ENCODE data around the gene SLC12A8.

Gene SLC12A8

DNA sequence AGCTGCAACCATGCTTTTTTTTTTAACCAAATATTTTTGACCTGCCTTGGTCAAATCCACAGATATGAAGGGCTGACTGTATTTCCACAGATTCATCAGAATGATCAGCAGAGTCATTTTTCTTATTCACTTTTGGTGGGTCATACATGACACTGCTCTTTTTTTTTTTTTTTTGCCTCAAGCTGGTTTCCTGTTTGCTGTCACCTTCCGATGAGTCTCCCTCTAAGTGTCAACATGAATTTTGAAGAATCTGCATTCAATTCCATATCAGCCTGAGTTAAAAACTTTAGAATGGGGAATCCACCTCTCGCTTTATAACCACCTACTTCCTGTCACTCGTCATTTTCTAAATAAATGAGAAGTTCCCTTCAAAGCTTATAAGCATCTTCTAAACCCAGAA is 2.2 kb upstream of the SLC12A8 start:
- DNase-seq: no peak

GRCh38 chr3:125213946-125214542 is 1.5 kb upstream of the SLC12A8 start:
- no peak for DNase-seq

GRCh38 chr3:125213364-125213755 is 812 bp upstream of the SLC12A8 start:
- DNase-seq: no peak

DNA sequence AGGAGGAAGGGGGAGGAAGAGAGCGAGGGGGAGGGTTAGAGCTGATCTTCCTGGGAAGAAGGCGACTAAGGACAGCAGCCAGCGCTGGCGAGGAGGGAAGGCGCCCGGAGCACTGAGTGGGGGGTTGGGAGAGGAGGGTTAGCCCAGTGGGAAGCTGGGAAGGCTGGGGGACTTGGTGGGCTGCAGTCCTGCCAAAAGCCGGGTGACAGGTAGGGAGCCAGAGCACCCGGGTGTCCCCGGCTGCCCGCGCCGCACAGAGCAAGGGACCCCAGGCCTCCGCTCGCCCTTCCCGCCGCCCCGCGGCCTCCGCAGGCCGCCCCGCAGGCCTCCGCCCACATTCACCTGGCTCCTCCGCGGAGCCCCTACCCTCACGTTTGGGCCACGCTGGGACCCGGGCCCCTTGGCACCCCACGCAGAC is 448 bp downstream of the SLC12A8 start:
- DNase-seq: no peak

DNA sequence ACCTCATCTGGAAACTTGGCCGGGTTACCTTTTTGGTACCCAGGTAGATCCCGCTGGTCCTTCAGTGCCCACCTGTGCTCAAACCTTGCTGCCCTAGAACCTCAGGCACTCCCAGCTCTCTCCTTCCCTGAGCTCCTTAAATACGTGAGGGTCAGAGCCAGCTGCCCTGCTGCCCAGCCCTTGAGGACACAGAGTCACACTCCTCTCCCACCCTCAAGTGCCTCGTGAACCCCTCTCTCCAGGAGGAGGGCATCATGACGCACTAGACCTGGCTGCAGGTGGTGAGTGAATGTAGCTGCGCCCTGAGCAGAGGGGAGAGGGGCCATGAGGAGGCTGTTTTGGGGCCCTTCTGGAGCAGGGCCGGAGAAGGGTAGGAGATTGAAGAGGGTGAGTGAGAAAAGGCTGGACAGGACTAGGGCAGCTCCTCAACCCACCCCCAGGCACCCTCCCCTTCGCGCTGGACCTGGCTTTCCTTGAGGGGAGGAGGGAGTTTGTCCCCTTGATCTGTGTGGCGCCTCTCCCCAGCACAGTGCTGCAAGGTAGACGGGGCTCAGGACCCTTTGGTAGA is 941 bp downstream of the SLC12A8 start:
- no peak for DNase-seq

GRCh38 chr3:125207949-125208568 is 4.5 kb downstream of the SLC12A8 start:
- no peak for DNase-seq

DNA sequence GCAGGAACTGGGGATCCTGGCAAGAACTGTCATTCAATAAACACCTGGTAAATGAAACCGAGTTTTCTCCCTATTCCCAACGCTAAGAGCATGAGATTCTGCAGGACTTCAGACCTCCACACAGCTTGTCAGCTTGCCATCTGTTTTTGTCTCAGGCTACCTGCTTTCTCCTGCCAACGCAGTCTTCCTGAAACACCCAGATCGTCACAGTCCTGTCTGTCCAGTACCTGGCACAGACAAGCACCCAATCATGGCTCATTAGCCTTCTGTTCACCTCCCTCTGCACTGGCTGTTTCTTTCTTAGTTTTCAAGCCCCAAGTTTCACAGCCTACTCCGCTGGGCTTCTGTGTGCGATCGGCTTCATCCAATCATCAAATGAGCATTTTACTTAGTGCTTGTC is 5.0 kb downstream of the SLC12A8 start:
- no peak for DNase-seq

DNA sequence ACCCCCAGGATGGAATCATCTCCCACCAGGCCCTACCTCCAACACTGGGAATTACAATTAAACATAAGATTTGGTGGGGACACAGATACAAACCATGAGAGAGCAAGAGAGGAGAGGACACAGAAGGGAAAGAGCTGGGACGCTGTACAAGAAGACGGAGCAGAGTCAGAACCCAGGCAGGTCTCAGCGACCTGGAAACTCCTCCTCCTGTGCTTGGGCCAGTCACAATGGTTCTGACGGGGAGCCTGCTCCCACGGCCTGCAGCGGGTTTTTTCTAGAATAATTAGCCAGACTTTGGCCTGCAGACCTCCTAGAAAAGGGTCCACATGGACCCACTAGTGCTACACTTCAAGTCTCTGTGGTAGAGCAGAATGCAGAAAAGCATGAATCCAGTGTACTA is 5.6 kb downstream of the SLC12A8 start:
- DNase-seq: no peak

GRCh38 chr3:125203731-125204130 is 8.8 kb downstream of the SLC12A8 start:
- no peak for DNase-seq

- DNase-seq: peak; percentile 49 to 75
Observed at GRCh38 chr3:125202197-125202596, 10.4 kb downstream of the SLC12A8 start.

- no peak for DNase-seq
Observed at GRCh38 chr3:125200731-125201139, 11.8 kb downstream of the SLC12A8 start.

DNA sequence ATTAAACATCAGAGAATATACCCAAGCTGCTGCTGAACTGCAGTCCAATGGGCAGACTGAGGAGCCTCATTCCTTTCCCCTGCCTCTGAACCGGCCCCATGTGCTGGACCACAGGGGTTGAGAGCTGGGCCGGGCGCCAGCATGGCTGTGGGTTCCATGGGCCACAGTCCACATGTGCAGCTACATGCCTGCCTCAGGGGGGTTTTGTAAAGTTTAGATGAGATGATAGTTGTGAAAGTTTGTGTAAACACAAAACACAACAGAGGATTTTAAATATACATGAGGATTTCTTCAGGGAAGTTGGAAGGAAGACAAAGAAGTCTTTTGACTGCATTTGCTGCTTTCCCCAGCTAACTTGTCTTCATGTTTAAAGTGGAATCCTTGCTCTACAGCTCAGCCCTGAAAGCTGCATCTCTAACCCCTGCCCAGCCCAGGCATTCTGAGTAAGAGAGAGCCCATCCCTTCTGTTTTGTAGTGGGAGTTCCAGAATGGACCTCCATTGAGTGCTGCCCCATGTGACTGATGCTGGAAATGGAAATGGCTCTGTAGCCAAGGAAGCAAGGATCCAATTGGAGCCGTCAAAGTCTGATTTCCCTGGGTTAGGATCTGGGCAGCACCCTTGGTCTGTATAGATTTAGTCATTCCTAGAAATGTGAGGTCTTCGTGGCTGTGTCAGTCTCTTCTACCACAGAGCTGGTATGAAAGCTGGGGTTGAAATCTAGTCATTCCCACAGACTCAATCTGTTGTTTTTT is 17.5 kb downstream of the SLC12A8 start:
- DNase-seq: no peak

DNA sequence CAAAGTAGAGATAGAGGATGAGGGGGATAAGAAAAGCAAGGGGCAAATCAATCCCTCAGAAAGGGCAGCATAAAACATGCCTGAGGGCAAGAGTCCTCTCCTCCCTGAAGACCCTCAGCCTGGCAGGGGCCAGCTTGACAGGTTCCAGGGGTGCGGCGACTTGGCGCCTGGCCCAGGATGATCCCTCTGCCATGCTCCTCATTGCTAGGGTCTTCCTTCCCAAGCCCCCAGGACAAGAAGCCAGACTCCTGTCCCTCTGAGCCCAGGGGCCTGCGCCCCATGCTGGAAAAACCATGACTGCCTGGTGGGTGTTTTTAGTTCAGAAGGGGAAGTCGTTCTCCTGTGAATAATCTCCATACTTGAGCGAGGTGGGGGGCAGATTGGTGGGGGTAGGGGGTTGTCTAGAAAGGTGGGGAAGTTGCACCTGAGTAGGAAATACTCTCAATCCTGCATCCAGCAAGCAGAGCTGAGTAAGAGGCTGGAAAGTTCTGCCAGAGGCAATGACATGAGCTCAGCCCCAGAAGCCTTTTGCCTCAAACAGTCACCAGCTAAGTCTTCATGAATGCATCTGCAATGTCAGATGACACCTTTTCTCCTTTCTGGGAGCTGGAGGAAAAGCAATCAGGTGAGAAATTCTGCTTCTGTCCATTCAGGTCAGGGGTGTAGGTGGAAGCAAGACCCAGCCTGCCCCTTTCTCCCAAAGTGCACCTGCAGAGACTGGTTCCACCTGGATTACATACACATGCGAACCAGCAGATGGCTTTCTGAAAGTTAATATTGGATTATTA is 18.3 kb downstream of the SLC12A8 start:
- no peak for DNase-seq

DNA sequence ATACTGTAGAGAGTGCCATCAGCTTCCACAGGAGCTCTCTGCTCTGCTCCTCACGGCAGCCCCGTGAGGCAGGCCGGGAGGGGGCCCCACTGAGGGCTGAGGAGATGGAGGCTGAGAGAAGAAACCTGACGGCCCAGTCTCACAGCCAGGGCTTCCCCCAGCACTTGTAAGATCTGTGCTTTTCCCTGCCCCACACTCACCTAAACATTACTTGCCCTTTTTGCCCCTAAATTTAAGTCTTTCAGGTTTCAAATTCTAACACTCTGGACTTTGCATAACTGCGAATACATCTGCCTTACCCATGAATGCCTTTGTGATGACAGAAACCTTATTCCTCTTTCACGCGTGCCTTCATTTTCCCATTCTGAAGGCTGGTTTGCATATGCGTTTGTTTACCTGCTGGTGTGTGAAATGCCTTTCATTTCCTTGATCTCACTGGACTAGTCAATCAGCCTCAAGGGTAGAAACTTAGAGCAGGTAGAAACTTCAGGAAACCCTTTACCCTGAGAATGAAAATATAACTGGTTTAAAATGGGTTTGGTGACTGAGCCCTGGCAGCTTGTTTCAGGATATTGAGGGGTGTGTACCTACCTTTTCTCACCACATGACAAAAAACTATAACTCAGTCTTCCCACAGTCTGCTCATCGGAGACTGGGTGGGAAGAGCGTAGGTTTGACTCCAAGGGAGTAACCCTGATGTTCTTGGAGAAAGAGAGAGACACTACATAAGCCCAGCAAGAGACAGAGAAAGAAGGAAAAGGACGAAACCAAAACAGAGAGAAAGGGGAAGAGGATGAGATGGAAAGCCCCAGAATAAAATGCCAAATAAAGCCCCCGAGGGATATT is 20.1 kb downstream of the SLC12A8 start:
- DNase-seq: no peak

DNA sequence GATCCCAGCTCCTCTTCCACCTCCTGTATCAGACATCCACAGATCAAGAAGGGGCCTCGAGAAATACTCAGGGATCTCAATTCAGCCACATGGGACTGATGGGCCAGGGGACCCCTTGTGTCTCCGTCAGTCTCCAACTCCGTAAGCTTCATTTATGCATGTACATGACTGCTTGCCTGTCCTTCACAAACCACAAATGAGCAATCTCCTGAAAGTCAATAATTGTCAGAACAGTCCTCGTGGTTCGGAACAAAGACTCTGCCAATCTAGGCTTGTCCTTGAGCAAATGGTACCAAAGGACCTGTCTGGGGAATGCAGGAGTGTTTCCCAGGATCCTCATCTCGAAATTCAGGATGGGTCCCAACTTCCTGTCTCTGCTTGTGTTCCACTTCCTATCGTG is 20.8 kb downstream of the SLC12A8 start:
- DNase-seq: no peak

DNA sequence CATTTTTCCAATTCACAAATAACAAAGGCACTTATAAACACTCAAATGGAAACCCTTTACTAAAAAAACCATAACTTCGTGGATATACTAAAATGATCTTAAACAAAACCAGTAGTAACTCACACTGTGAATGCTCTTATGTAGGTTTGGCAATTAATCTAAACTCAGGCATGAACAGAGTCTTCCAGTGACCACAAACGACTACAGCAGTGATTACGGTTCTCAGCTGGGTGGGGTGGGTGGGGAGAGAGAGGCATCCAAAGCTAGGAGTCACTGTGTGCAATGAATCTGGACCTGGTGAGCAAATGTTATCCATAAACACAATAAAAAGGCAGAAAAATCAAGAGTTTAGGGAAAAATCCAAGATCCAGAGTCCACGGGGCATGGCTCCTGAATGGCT is 21.3 kb downstream of the SLC12A8 start:
- DNase-seq: no peak

GRCh38 chr3:125190786-125191185 is 21.8 kb downstream of the SLC12A8 start:
- no peak for DNase-seq

DNA sequence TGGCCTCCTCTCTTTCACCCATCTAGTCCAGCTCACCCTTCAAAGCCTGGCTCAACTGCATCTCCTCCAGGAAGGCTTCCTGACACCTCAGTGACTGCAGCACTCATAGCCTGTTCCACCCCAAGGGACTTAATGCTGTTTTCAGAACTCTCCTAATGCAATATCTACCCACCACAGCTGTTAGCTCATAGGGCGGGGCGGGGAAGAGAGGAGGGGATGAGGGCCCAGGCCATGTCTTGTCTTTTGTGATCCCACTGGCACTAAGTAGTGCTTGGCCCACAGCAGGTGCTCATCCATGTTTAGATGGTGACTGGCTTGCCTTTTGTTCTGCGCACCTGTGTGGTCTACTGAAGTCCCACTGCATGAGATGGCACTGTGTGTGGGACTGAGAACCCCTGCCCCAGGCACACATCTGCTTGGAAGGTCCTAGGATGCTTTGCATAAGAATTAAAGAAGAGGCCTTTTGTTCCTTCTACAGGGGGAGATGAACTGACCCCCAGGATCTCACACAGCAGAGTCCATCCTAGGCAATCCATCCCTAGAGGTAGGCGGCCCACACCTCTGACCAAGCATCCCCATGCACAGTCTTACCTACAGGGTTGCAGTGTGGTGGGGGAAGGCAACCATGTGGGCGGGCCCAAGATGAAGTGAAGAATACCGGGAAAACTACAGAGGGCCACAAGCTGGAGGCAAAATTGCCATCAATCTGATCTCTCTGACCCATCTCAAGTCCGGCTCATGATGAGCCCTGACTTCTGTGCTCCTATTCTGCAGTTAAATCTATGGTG is 23.0 kb downstream of the SLC12A8 start:
- no peak for DNase-seq

DNA sequence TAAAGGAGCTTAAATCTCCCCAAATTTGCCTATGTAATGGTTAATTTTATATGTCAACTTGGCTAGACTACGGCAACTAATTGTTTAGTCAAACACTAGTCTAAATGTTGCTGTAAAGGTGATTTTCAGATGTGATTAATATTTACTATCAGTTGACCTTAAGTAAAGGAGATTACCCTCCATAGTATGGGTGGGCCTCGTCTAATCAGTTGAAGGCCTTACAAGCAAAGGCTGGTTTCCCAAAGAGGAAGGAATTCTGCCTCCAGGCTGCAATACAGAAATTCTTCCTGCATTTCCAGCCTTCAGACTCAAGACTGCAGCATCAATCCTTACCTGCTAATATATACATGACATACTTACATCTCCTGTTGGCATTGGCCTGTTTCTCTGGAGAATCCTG is 23.6 kb downstream of the SLC12A8 start:
- DNase-seq: no peak

DNA sequence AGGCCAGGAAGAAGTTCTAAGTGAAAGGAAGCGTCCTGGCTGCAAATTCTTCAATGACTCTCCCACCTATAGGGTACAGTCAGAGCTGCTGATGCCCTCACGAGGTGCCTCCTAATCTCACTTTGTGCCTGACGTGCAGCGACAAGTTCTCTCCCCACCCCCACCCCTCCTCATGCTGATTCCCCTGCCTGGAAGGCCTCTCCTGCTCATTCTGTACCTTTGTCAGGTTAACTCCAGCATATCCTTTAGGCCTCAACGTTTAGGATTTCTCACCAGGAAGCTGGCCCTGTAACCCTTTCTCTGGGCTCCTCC is 25.0 kb downstream of the SLC12A8 start:
- no peak for DNase-seq

GRCh38 chr3:125186800-125187598 is 25.5 kb downstream of the SLC12A8 start:
- no peak for DNase-seq
